ENCODE data around the gene CYP27A1. TPM values are rescaled to one million over a fixed set of nuclear protein-coding genes. Genes with fewer than 3 reads are reported as not detected.

CYP27A1 gene
- total and polyA plus RNA-seq, 4 donors: 112 to 354 (median 305) TPM

GRCh38 chr2:218822622-218823021 is 40.7 kb downstream of the CYP27A1 start:
- H3K4me3 ChIP-seq (ENCODE audit: low read depth in 1 of 3, low read length in 3 of 3): no peak overlapping the region
- 89% methylated on average over 7 of the region's 7 CpGs for WGBS
- H3K9me3 ChIP-seq (ENCODE audit: control insufficient read depth in 4 of 4, low read length in 3 of 4): no peaks in the 10 kb centered on the region
- TF ChIP-seq CTCF (IDR thresholded peaks at IDR 0.05; ENCODE audit: low read depth, low read length, missing input control) (no peak), HNF4G (IDR thresholded peaks at IDR 0.05) (no peak), HNF4A (conservative IDR thresholded peaks at IDR 0.05) (no peak), MAX (IDR thresholded peaks at IDR 0.05) (no peak), EGR1 (IDR thresholded peaks at IDR 0.05; ENCODE audit: low read depth in 2 of 2) (no peak), SP1 (IDR thresholded peaks at IDR 0.05) (no peak), ATF3 (IDR thresholded peaks at IDR 0.05) (no peak), YY1 (IDR thresholded peaks at IDR 0.05) (no peak), ZBTB33 (IDR thresholded peaks at IDR 0.05) (no peak)
- no peaks in the 10 kb centered on the region for H3K27me3 ChIP-seq (ENCODE audit: control insufficient read depth in 4 of 4, insufficient read depth in 4 of 4, low read length in 3 of 4)
- H3K4me1 ChIP-seq (ENCODE audit: control insufficient read depth in 4 of 4, insufficient read depth in 4 of 4, low read length in 3 of 4): no peaks in the 10 kb centered on the region
- DNase-seq (ENCODE audit: low spot score): no peak
- H3K9ac ChIP-seq (ENCODE audit: low read depth in 1 of 2, low read length in 2 of 2): no peak overlapping the region
- H3K27ac ChIP-seq (ENCODE audit: low read depth in 1 of 2, low read length in 2 of 2): no peak overlapping the region
- peaks cover 5 to 26% (median 14%) of the 10 kb centered on the region in 4 donors for H3K36me3 ChIP-seq (ENCODE audit: control insufficient read depth in 4 of 4, insufficient read depth in 3 of 4, low read depth in 1 of 4, low read length in 3 of 4)

GRCh38 chr2:218823196-218823855 is 41.4 kb downstream of the CYP27A1 start:
- DNase-seq (ENCODE audit: low spot score): no peak
- peaks cover 3 to 19% (median 12%) of the 10 kb centered on the region in 4 donors for H3K36me3 ChIP-seq (ENCODE audit: control insufficient read depth in 4 of 4, insufficient read depth in 3 of 4, low read depth in 1 of 4, low read length in 3 of 4)
- no peaks in the 10 kb centered on the region for H3K4me1 ChIP-seq (ENCODE audit: control insufficient read depth in 4 of 4, insufficient read depth in 4 of 4, low read length in 3 of 4)
- TF ChIP-seq EGR1 (IDR thresholded peaks at IDR 0.05; ENCODE audit: low read depth in 2 of 2): no peak
- H3K9ac ChIP-seq (ENCODE audit: low read depth in 1 of 2, low read length in 2 of 2): no peak overlapping the region
- H3K27ac ChIP-seq (ENCODE audit: low read depth in 1 of 2, low read length in 2 of 2): no peak overlapping the region
- H3K9me3 ChIP-seq (ENCODE audit: control insufficient read depth in 4 of 4, low read length in 3 of 4): no peaks in the 10 kb centered on the region
- no peaks in the 10 kb centered on the region for H3K27me3 ChIP-seq (ENCODE audit: control insufficient read depth in 4 of 4, insufficient read depth in 4 of 4, low read length in 3 of 4)
- no peak overlapping the region for H3K4me3 ChIP-seq (ENCODE audit: low read depth in 1 of 3, low read length in 3 of 3)
- 88% methylated on average over 9 of the region's 9 CpGs for WGBS

GRCh38 chr2:218824004-218824403 is 42.1 kb downstream of the CYP27A1 start:
- Histone ChIP-seq H3K9ac (ENCODE audit: low read depth in 1 of 2, low read length in 2 of 2) (no peak overlapping the region), H3K27me3 (ENCODE audit: control insufficient read depth in 4 of 4, insufficient read depth in 4 of 4, low read length in 3 of 4) (no peaks in the 10 kb centered on the region), H3K27ac (ENCODE audit: low read depth in 1 of 2, low read length in 2 of 2) (no peak overlapping the region), H3K9me3 (ENCODE audit: control insufficient read depth in 4 of 4, low read length in 3 of 4) (no peaks in the 10 kb centered on the region), H3K4me1 (ENCODE audit: control insufficient read depth in 4 of 4, insufficient read depth in 4 of 4, low read length in 3 of 4) (no peaks in the 10 kb centered on the region), H3K4me3 (ENCODE audit: low read depth in 1 of 3, low read length in 3 of 3) (no peak overlapping the region), H3K36me3 (ENCODE audit: control insufficient read depth in 4 of 4, insufficient read depth in 3 of 4, low read depth in 1 of 4, low read length in 3 of 4) (peaks cover 3 to 12% (median 9%) of the 10 kb centered on the region in 4 donors)
- no peak for DNase-seq (ENCODE audit: low spot score)
- WGBS: 89% methylated on average over 7 of the region's 7 CpGs
- no peak for TF ChIP-seq YY1 (IDR thresholded peaks at IDR 0.05)
- TF ChIP-seq EGR1 (IDR thresholded peaks at IDR 0.05; ENCODE audit: low read depth in 2 of 2): no peak
- no peak for TF ChIP-seq ZBTB33 (IDR thresholded peaks at IDR 0.05)
- TF ChIP-seq HNF4A (conservative IDR thresholded peaks at IDR 0.05): no peak
- no peak for TF ChIP-seq HNF4G (IDR thresholded peaks at IDR 0.05)
- no peak for TF ChIP-seq REST (IDR thresholded peaks at IDR 0.05)
- TF ChIP-seq RXRA (IDR thresholded peaks at IDR 0.05): no peak
- TF ChIP-seq GABPA (IDR thresholded peaks at IDR 0.05 in 1 of 2, conservative IDR thresholded peaks at IDR 0.05 in 1 of 2): no peak
- no peak for TF ChIP-seq MAX (IDR thresholded peaks at IDR 0.05)
- TF ChIP-seq NR2F2 (IDR thresholded peaks at IDR 0.05): no peak
